T-cell (primary cell): ENCODE data around the gene MAP6D1. TPM values are rescaled to one million over a fixed set of nuclear protein-coding genes. Genes with fewer than 3 reads are reported as not detected.

ENCODE experiments used
- ATAC-seq, 4 experiments: fragments of 200-7000 bp in 3 of 4; fragments of 150-1000 bp in 1 of 4; cut with Tn5 transposase; replicated peaks in 1 of 4; 1 replicate in 3 of 4; 2 replicates in 1 of 4; pipeline ENCODE4 v1.10.0; 2021; ENCODE audit warnings: moderate library complexity in 3 of 4, mild to moderate bottlenecking in 2 of 4, moderate number of reproducible peaks in 1 of 4
- CTCF ChIA-PET, 2 donors: fragments of 300-600 bp; sonication (Branson Sonifier 250); formaldehyde crosslinking; loops; one replicate each; lab custom pipeline; 2022; ENCODE audit warnings: antibody characterized with exemption in 2 of 2; lab: Charles Lee
- POLR2A ChIA-PET, 2 donors: fragments of 300-600 bp; sonication (Branson Sonifier 250); formaldehyde crosslinking; loops; one replicate each; lab custom pipeline; 2022; ENCODE audit warnings: antibody characterized with exemption in 2 of 2; lab: Charles Lee
- DNase-seq, 35 experiments: peaks; one replicate each; pipeline versions ENCODE4 v3.0.0 to v3.0.0-alpha.2; 2013 to 2023
- H3K27ac ChIP-seq: one replicate; pipeline ENCODE4 v1.5.1; 2013; ENCODE audit warnings: low read length
- H3K27me3 ChIP-seq, 2 experiments: replicated peaks in 1 of 2; 1 replicate in 1 of 2; 2 replicates in 1 of 2; pipeline versions ENCODE4 v1.6.1 to v1.7.0; 2013; ENCODE audit warnings: low read length in 1 of 2, mixed read lengths in 1 of 2; ENCODE audit not compliant: control insufficient read depth in 2 of 2, insufficient read depth in 2 of 2; ENCODE audit errors: extremely low read depth in 1 of 2
- H3K36me3 ChIP-seq, 2 donors: 1 replicate in 1 of 2; 2 replicates in 1 of 2; pipeline versions ENCODE4 v1.6.1 to v1.7.0; 2013; ENCODE audit warnings: low read length in 1 of 2; ENCODE audit not compliant: control insufficient read depth in 2 of 2, insufficient read depth in 1 of 2; ENCODE audit errors: extremely low read depth in 1 of 2
- H3K4me1 ChIP-seq, 2 experiments: 1 replicate in 1 of 2; 2 replicates in 1 of 2; pipeline versions ENCODE4 v1.6.1 to v1.7.0; 2013; ENCODE audit warnings: low read length in 2 of 2, mixed read lengths in 1 of 2; ENCODE audit not compliant: insufficient read depth in 2 of 2, control insufficient read depth in 1 of 2; ENCODE audit errors: extremely low read depth in 1 of 2
- H3K4me3 ChIP-seq, 2 donors: 1 replicate in 1 of 2; 2 replicates in 1 of 2; pipeline versions ENCODE4 v1.5.1 to v1.7.0; 2013; ENCODE audit warnings: mild to moderate bottlenecking in 2 of 2, low read length in 1 of 2, moderate library complexity in 1 of 2; ENCODE audit not compliant: control insufficient read depth in 1 of 2; ENCODE audit errors: extremely low read depth in 1 of 2
- H3K9me3 ChIP-seq: 2 replicates; pipeline ENCODE4 v1.7.0; 2013
- H3K27ac Mint-ChIP-seq, 2 donors: one replicate each; pipeline ENCODE4 v1.8.0; 2020 to 2021; ENCODE audit warnings: mild to moderate bottlenecking in 2 of 2, mixed read lengths in 2 of 2
- H3K27me3 Mint-ChIP-seq, 2 donors: one replicate each; pipeline ENCODE4 v1.8.0; 2021 to 2022; ENCODE audit warnings: mixed read lengths in 2 of 2
- H3K36me3 Mint-ChIP-seq: one replicate; pipeline ENCODE4 v1.8.0; 2021; ENCODE audit warnings: mixed read lengths
- H3K4me1 Mint-ChIP-seq, 3 donors: one replicate each; pipeline ENCODE4 v1.8.0; 2020 to 2022; ENCODE audit warnings: mixed read lengths in 3 of 3, mild to moderate bottlenecking in 1 of 3
- H3K4me3 Mint-ChIP-seq, 3 donors: one replicate each; pipeline ENCODE4 v1.8.0; 2020 to 2022; ENCODE audit warnings: mild to moderate bottlenecking in 3 of 3, mixed read lengths in 3 of 3, moderate library complexity in 3 of 3
- H3K9me3 Mint-ChIP-seq, 3 donors: one replicate each; pipeline ENCODE4 v1.8.0; 2020 to 2022; ENCODE audit warnings: mixed read lengths in 3 of 3
- WGBS: methylation state at CpG from one replicate; pipeline ENCODE4 v1.1.5; 2013; ENCODE audit warnings: missing lambda C conversion rate; ENCODE audit not compliant: insufficient coverage; 5-methylcytosine and 5-hydroxymethylcytosine counted together
- total RNA-seq, 35 experiments: library from RNA in 6 of 35; stranded (reverse) in 6 of 35; fragments of 120-200 nt in 1 of 35; gene quantifications; one replicate each; pipeline versions ENCODE4 v1.2.1 to v1.2.4 and lab custom pipeline; 2013 to 2026

Gene MAP6D1
- total RNA-seq, 5 donors from 2014 or later (not counting 1 experiment from before 2014, with no cell fraction given), result 1.2 to 3.3 (median 2.1) TPM

DNA sequence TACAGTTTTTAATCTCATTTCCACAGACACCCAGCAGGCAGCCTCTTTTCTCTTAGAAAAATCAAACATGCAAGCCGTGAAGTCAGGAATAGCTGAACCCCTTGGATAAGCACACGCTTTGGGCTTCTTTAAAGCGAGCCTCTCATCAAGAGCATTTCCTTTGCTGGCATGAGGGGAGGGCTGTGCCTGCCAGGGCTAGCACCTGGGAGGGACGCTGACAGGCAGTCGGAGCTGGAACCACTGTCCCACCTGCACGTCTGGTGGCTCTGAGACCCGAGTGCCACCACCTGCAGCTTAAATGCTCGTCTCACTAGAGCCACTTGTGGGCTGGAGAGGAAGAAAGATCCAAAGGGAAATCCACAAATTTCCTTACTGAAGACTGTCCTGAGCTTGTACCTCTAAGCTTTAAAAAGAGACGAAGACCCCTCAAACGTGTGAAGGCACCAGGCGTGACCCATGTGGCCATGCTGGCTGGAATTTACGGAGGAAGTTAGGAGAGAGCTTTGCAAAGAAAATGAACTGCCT is 9.4 kb downstream of the MAP6D1 start:
- peaks cover 5 to 8% of the 10 kb centered on the region in 2 donors for H3K36me3 ChIP-seq
- Mint-ChIP-seq H3K36me3 (peaks cover 13% of the 10 kb centered on the region), H3K9me3 (no peaks in the 10 kb centered on the region), H3K4me3 (peak overlapping the region; percentile 43 to 67 (median 45)), H3K27ac (peak overlapping the region; percentile 71 to 90), H3K4me1 (peaks cover 6 to 19% (median 16%) of the 10 kb centered on the region in 3 donors), H3K27me3 (no peaks in the 10 kb centered on the region)
- ChIA-PET POLR2A (interaction anchor here in 1 of 2 donors (0.6 kb wide), 1 partner anchor 21 kb away, joined by 5 read pairs; no protein-coding TSS in a partner anchor), CTCF (interaction anchor here (0.8 to 1.0 kb wide), 2 partner anchors 10 to 11 kb away, joined by 3 to 4 read pairs; no protein-coding TSS in a partner anchor)
- peaks cover 0 to 20% of the 10 kb centered on the region in 2 experiments for H3K4me1 ChIP-seq
- WGBS, result 73% methylated on average over 9 of the region's 12 CpGs
- H3K27me3 ChIP-seq, result no peaks in the 10 kb centered on the region
- no peaks in the 10 kb centered on the region for H3K9me3 ChIP-seq
- DNase-seq (peak in 1 of 35 experiments; percentile 11), ATAC-seq (peak in 3 of 4 experiments; percentile 24 to 44 (median 36))
- no peak overlapping the region for H3K4me3 ChIP-seq
- H3K27ac ChIP-seq, result peak overlapping the region; percentile 16

DNA sequence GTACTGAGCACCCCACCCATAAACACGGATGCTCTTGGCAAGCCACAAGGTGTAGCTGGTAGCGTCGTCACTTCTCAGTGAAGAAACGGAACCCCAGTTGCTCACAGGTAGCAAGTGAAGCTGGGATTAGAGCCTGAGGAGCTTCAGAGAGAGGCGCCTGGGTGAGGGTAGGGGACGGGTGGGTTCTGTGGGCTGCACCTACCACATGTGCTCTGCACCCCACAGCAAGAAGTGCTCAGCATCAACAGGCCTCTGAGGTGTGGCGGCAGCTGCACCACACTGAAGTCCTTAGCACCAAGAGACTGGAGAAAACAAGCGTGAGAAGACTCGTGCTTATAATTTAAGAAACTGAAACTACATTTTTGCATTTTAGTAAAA is 9.8 kb downstream of the MAP6D1 start:
- no peaks in the 10 kb centered on the region for H3K9me3 ChIP-seq
- H3K36me3 ChIP-seq, result peaks cover 10 to 13% of the 10 kb centered on the region in 2 donors
- Mint-ChIP-seq H3K27me3 (no peaks in the 10 kb centered on the region), H3K4me1 (peaks cover 6 to 19% (median 16%) of the 10 kb centered on the region in 3 donors), H3K27ac (peak overlapping the region; percentile 71 to 90), H3K9me3 (no peaks in the 10 kb centered on the region), H3K4me3 (peak overlapping the region; percentile 43 to 67 (median 45)), H3K36me3 (peaks cover 13% of the 10 kb centered on the region)
- ChIA-PET POLR2A (interaction anchor here (0.6 to 0.7 kb wide), 2 partner anchors 27 to 28 kb away, joined by 3 to 4 read pairs; no protein-coding TSS in a partner anchor), CTCF (interaction anchor here (0.5 to 1.0 kb wide), 3 partner anchors 10 to 131 kb away, joined by 3 to 5 read pairs (median 4); no protein-coding TSS in a partner anchor)
- peak overlapping the region; percentile 16 for H3K27ac ChIP-seq
- whole genome bisulfite sequencing, result 0% methylated on average over 1 of the region's 9 CpGs
- H3K27me3 ChIP-seq, result no peaks in the 10 kb centered on the region
- no peak overlapping the region for H3K4me3 ChIP-seq
- ATAC-seq, result peak; percentile 65 to 83 (median 72)
- peaks cover 0 to 20% of the 10 kb centered on the region in 2 experiments for H3K4me1 ChIP-seq
- peak in 16 of 35 experiments; percentile 6 to 51 (median 16) for DNase-seq

DNA sequence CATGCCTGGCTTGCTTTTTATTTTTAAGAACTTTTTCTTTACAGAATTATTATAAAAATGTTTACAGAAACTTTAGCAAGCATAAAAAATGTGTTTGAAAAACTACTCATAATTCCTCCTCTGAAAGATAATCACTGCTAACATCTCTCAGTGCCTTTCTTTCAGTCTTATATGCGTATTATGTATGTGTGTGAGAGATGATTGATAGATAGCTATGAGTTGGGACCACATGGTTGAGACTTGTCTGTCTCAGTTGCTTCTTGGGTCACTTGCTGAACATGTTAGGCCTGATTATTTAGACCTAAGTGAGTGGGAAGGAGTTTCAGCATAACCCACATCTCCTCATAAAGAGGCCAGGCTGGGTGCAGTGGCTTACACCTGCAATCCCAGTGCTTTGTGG is 11.1 kb downstream of the MAP6D1 start:
- H3K36me3 ChIP-seq, result peaks cover 13 to 25% of the 10 kb centered on the region in 2 donors
- WGBS, result no CpG with 5 or more reads among the region's 1 CpG

DNA sequence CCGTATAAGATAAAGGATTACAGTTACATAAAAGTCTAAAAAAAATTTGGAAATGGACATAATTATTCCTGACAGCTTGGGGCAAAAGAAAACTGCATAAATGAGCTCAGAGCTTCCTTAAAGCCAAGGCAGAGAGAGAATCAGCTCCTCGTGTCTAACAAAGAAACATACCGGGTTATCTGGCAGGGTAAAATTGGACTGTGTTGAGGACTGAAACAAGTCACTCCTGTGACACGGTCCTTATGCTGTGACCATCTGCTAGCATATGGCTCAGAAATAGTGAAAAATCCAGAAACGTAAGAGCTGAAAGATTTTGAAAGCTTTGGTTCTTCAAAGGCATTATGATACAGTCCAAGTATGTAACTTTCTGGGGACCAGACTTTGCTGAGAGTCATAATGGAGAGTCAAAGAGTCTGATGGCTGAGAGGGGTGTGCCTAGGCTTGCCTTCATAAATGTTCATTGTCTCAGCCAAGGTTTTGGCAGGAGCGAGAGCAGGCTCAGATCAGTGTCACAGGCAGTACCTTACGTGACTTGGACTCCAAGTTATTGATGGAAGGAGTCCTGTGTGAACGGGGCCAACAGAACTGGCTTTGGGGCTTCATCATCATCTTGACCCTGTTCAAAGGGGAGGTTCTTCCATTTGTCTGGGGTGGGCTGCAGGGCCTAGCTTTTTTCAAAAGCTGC is 12.5 kb downstream of the MAP6D1 start:
- Histone ChIP-seq H3K27me3 (no peaks in the 10 kb centered on the region), H3K9me3 (no peaks in the 10 kb centered on the region), H3K4me3 (no peak overlapping the region), H3K27ac (no peak overlapping the region), H3K4me1 (peaks cover 0 to 20% of the 10 kb centered on the region in 2 experiments), H3K36me3 (peaks cover 20 to 36% of the 10 kb centered on the region in 2 donors)
- Mint-ChIP-seq H3K4me3 (no peak overlapping the region), H3K36me3 (peaks cover 27% of the 10 kb centered on the region), H3K9me3 (no peaks in the 10 kb centered on the region), H3K27me3 (no peaks in the 10 kb centered on the region), H3K27ac (peak overlapping the region; percentile 47 to 69), H3K4me1 (peaks cover 6 to 19% (median 16%) of the 10 kb centered on the region in 3 donors)
- WGBS, result 92% methylated on average over 5 of the region's 8 CpGs
- DNase-seq (no peak), ATAC-seq (no peak)
- POLR2A ChIA-PET, result no interaction called here
- CTCF ChIA-PET, result no interaction called here

More for the DNA sequence above, 11.1 kb downstream of the MAP6D1 start:
- H3K27ac ChIP-seq, result no peak overlapping the region
- H3K9me3 ChIP-seq, result no peaks in the 10 kb centered on the region
- H3K4me1 ChIP-seq, result peaks cover 0 to 20% of the 10 kb centered on the region in 2 experiments
- CTCF ChIA-PET, result no interaction called here
- Mint-ChIP-seq H3K27me3 (no peaks in the 10 kb centered on the region), H3K4me1 (peaks cover 6 to 19% (median 16%) of the 10 kb centered on the region in 3 donors), H3K36me3 (peaks cover 20% of the 10 kb centered on the region), H3K27ac (peak overlapping the region; percentile 77 to 90), H3K4me3 (no peak overlapping the region), H3K9me3 (no peaks in the 10 kb centered on the region)
- ATAC-seq (no peak), DNase-seq (no peak)
- no peaks in the 10 kb centered on the region for H3K27me3 ChIP-seq
- POLR2A ChIA-PET, result interaction anchor here in 1 of 2 donors (0.6 kb wide), 1 partner anchor 18 kb away, joined by 3 read pairs; no protein-coding TSS in a partner anchor
- no peak overlapping the region for H3K4me3 ChIP-seq

DNA sequence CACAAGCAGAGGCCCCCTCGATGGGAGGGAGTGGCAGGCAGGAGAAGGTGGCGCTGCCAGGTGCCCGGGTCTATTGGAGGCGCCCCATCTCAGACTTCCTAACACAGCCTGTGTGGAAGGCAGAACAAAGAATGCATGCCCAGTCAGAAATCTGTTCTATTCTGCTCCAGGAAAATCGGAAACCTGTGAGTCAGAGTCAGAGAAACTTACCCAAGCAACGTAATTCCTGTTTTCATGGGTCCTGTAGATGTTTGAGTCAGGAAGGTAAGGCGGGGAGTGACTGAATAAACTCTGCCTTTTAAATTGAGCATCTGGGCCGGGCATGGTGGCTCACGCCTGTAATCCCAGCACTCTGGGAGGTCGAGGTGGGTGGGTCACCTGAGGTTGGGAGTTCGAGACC is 13.7 kb downstream of the MAP6D1 start:
- H3K4me3 ChIP-seq, result no peak overlapping the region
- H3K4me1 Mint-ChIP-seq, result peaks cover 6 to 19% (median 16%) of the 10 kb centered on the region in 3 donors
- H3K27ac ChIP-seq, result no peak overlapping the region
- H3K4me1 ChIP-seq, result peaks cover 0 to 17% of the 10 kb centered on the region in 2 experiments
- H3K9me3 ChIP-seq, result no peaks in the 10 kb centered on the region
- H3K36me3 ChIP-seq, result peaks cover 24 to 43% of the 10 kb centered on the region in 2 donors
- CTCF ChIA-PET, result no interaction called here
- ATAC-seq, result no peak
- H3K4me3 Mint-ChIP-seq, result no peak overlapping the region
- no peak for DNase-seq
- POLR2A ChIA-PET, result interaction anchor here in 1 of 2 donors (0.5 kb wide), 1 partner anchor 1135 kb away, joined by 4 read pairs; no protein-coding TSS in a partner anchor
- H3K27me3 ChIP-seq, result no peaks in the 10 kb centered on the region
- WGBS, result 94% methylated on average over 9 of the region's 11 CpGs
- no peak overlapping the region for H3K27ac Mint-ChIP-seq
- H3K36me3 Mint-ChIP-seq, result peaks cover 38% of the 10 kb centered on the region
- H3K9me3 Mint-ChIP-seq, result no peaks in the 10 kb centered on the region
- H3K27me3 Mint-ChIP-seq, result no peaks in the 10 kb centered on the region
